ENCODE measurements around the gene EMC6. TPM values are rescaled to one million over a fixed set of nuclear protein-coding genes. Genes with fewer than 3 reads are reported as not detected.

Gene EMC6
- total RNA-seq, 4 donors from 2014 or later = 3.0 to 24.4 (median 13.2) TPM

GRCh38 chr17:3675886-3676285 is 7.3 kb downstream of the EMC6 start:
- Histone ChIP-seq H3K27ac (no peak overlapping the region), H3K9me3 (no peaks in the 10 kb centered on the region), H3K4me1 (no peaks in the 10 kb centered on the region), H3K4me3 (no peak overlapping the region), H3K27me3 (no peaks in the 10 kb centered on the region), H3K36me3 (peaks cover 0 to 8% (median 0%) of the 10 kb centered on the region in 4 donors)
- intact Hi-C loops (cut with DNase I; ENCODE audit: low total_unique reads) (no loop called here), in situ Hi-C loops (cut with MboI; ENCODE audit: low pct_ligation_motif_present in 1 of 4, low pct_unique_long_range_greater_than_20kb in 1 of 4, low sequenced_read_pairs in 3 of 4) (no loop called here)
- no peak for DNase-seq
- 81% methylated on average over 11 of the region's 11 CpGs; no CpG with 5 or more reads in 1 of the 2 donors for WGBS, 2 donors (ENCODE audit: low coverage in 1 of 2)
- no peak for TF ChIP-seq POLR2A (IDR thresholded peaks at IDR 0.05)

- H3K4me3 ChIP-seq = no peak overlapping the region
- H3K27me3 ChIP-seq = peaks cover 12% of the 10 kb centered on the region
- no peak overlapping the region for H3K27ac ChIP-seq
- H3K36me3 ChIP-seq = no peaks in the 10 kb centered on the region
- WGBS, 2 donors (ENCODE audit: low coverage in 1 of 2) = 40 to 67% methylated on average over 1 to 16 of the region's 16 CpGs
- intact Hi-C loops (cut with DNase I; ENCODE audit: low total_unique reads) = no loop called here
- DNase-seq = no peak
- TF ChIP-seq CTCF (IDR thresholded peaks at IDR 0.05) = no peak
- TF ChIP-seq POLR2AphosphoS5 (IDR thresholded peaks at IDR 0.05) = no peak
- TF ChIP-seq EP300 (IDR thresholded peaks at IDR 0.05; ENCODE audit: low read depth) = no peak
- TF ChIP-seq POLR2A (IDR thresholded peaks at IDR 0.05) = no peak
- no peaks in the 10 kb centered on the region for H3K4me1 ChIP-seq
- no peaks in the 10 kb centered on the region for H3K9me3 ChIP-seq
- in situ Hi-C loops (cut with MboI; ENCODE audit: low pct_ligation_motif_present in 1 of 4, low pct_unique_long_range_greater_than_20kb in 1 of 4, low sequenced_read_pairs in 3 of 4) = no loop called here
Measured at GRCh38 chr17:3678095-3678820, 9.6 kb downstream of the EMC6 start.

- intact Hi-C loops (cut with DNase I; ENCODE audit: low total_unique reads) = no loop called here
- in situ Hi-C loops (cut with MboI; ENCODE audit: low pct_ligation_motif_present in 1 of 4, low pct_unique_long_range_greater_than_20kb in 1 of 4, low sequenced_read_pairs in 3 of 4) = no loop called here
- H3K4me1 ChIP-seq = no peaks in the 10 kb centered on the region
- TF ChIP-seq EP300 (IDR thresholded peaks at IDR 0.05; ENCODE audit: low read depth) (no peak), CTCF (IDR thresholded peaks at IDR 0.05) (no peak), POLR2A (IDR thresholded peaks at IDR 0.05) (no peak), POLR2AphosphoS5 (IDR thresholded peaks at IDR 0.05) (no peak)
- 80 to 86% methylated on average over 1 to 24 of the region's 27 CpGs for WGBS, 2 donors (ENCODE audit: low coverage in 1 of 2)
- H3K4me3 ChIP-seq = no peak overlapping the region
- H3K27me3 ChIP-seq = peaks cover 16% of the 10 kb centered on the region
- H3K9me3 ChIP-seq = no peaks in the 10 kb centered on the region
- DNase-seq = no peak
- H3K27ac ChIP-seq = no peak overlapping the region
- no peaks in the 10 kb centered on the region for H3K36me3 ChIP-seq
Measured at GRCh38 chr17:3678821-3679530, 10.4 kb downstream of the EMC6 start.

GRCh38 chr17:3679531-3680126 is 11.0 kb downstream of the EMC6 start:
- WGBS, 2 donors (ENCODE audit: low coverage in 1 of 2) = 35 to 40% methylated on average over 4 to 20 of the region's 20 CpGs
- H3K27ac ChIP-seq = no peak overlapping the region
- TF ChIP-seq CTCF (IDR thresholded peaks at IDR 0.05) (no peak), EP300 (IDR thresholded peaks at IDR 0.05; ENCODE audit: low read depth) (no peak), POLR2AphosphoS5 (IDR thresholded peaks at IDR 0.05) (no peak), POLR2A (IDR thresholded peaks at IDR 0.05) (no peak)
- no peak overlapping the region for H3K4me3 ChIP-seq
- no peaks in the 10 kb centered on the region for H3K36me3 ChIP-seq
- H3K27me3 ChIP-seq = peaks cover 22% of the 10 kb centered on the region
- H3K4me1 ChIP-seq = no peaks in the 10 kb centered on the region
- no peak for DNase-seq
- in situ Hi-C loops (cut with MboI; ENCODE audit: low pct_ligation_motif_present in 1 of 4, low pct_unique_long_range_greater_than_20kb in 1 of 4, low sequenced_read_pairs in 3 of 4) (no loop called here), intact Hi-C loops (cut with DNase I; ENCODE audit: low total_unique reads) (no loop called here)
- no peaks in the 10 kb centered on the region for H3K9me3 ChIP-seq
